GM18907 (cell line): ENCODE results near the gene SUGT1.
"Not testable (repeated sequence)": the region's sequence is repeated elsewhere in the genome, so short reads cannot be mapped to it uniquely, and the experiment has no call there.

Experiments used
- ATAC-seq: cut with Tn5 transposase; IDR thresholded peaks from one replicate; pipeline ENCODE4 v1.9.1; 2021; ENCODE audit warnings: mild to moderate bottlenecking, moderate library complexity; ENCODE audit not compliant: unreplicated experiment

Gene SUGT1

DNA sequence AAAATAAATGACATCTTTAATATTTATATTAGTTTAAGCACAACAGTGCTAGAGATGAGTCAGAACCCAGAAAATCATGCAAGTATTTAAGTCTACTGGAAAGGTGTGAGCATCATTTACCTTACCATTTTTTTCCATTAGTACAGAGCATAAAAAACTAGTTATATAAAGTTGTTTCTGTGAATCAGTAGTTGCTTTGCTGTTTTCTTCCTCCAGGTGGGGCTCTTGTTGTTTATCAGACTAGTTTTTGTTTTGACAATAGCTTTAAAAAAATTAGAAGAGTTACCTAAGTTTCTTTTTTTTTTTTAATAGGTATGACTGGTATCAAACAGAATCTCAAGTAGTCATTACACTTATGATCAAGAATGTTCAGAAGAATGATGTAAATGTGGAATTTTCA lies 12.7 kb downstream of the SUGT1 start:
- ATAC-seq = no peak

DNA sequence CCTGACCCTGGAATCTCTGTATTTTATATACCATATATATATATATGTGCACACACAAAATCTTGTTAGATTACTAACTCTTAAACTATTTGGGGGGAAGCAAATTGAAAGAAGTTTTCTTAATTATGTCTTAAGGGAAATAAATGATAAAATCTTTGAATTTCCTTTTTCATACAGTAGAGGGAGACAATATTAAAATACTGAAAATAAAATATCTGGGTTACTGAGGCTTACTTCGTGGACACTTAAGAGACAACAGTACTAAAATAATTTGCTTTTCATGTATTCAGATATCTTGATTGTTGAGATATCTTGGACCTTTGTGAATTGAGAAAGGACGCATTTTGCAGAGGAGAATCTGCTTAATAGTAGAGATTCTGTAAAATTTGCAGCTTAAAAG lies 17.0 kb downstream of the SUGT1 start:
- ATAC-seq = no peak

DNA sequence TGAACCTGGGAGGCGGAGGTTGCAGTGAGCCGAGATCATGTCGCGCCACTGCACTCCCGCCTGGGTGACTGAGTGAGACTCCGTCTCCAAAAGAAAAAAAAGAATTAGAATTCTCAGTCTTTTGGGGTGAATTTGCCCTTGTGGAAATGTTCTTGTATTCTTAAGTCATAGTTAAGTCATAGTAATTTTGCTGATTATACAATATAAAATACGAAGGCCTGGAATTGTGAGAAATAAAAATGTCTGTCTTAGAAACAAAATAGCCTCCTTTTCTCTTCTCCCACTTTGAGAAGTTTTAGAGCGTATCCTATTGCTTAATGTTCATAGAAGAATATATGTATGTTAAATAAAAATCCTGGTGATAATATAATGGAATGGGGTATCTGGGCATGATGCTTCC lies 18.1 kb downstream of the SUGT1 start:
- no peak for ATAC-seq

DNA sequence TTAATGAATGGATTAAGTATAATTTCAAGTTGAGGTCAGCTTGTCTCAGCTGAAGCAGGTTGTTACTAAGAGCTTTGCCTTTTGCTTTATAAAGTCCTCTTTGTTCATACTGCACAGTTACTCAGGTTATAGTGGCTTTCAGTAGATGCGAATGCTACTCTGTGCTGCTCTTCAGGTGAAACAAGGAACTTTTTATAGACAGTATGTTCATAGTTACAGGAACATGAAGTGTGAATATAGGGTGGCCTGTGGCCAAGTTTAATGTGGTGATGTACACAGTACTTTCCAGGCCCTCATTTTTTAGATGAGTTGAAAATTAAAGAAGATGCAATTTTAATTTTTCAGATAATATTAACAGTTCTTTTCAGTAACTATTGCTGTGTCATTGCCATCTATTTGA lies 20.8 kb downstream of the SUGT1 start:
- no peak for ATAC-seq

DNA sequence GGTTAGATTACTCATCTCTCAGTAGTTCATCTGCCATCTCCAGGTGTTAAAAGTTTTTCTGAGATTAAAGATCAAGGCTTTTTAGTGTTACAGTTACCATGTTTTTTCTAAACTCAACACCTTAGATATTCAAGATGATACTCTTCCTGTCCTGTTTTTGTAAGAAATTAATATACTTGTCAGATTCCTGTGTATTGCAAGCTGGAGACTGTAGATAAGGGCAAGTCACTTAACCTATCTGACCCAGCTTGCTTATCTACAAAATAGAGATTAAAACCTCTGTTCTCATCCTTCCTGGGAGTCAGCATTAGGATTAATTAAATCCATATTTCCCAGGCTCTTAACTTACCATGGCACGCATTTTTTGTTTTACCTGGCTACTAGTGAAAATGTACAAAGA lies 25.2 kb downstream of the SUGT1 start:
- ATAC-seq = no peak

DNA sequence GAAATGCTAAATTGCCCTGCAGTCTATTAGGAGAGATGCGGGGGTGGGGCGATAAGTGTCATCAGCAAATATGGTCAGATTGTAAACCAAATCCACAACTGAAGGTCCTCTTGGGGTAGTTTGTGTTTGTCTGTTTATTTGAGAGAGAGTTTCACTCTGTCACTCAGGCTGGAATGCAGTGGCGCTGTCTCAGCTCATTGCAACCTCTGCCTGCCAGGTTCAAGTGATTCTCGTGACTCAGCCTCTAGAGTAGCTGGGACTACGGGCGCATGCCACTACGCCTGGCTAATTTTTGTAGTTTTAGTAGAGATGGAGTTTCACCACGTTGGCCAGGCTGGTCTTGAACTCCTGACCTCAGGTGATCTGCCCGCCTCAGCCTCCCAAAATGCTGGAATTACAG lies 33.2 kb downstream of the SUGT1 start:
- ATAC-seq = not testable (repeated sequence)

DNA sequence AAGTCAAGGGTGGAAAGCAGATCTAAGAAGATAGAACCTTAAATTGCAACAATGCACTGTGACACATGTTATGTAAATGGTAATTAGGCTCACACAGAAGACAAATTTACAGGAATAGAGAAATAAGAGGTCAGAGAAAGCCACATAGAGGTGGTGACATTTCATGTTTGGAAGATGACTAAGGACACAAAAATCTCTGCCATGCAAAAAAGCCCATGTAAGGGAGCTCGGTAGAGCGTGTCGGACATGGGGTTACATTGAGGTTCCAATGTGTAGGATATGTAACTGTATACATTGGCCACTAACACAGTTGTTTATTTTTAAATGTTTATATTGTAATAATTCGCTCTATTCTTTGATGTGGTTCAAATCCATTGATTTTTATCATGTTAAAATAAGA lies 33.7 kb downstream of the SUGT1 start:
- no peak for ATAC-seq

DNA sequence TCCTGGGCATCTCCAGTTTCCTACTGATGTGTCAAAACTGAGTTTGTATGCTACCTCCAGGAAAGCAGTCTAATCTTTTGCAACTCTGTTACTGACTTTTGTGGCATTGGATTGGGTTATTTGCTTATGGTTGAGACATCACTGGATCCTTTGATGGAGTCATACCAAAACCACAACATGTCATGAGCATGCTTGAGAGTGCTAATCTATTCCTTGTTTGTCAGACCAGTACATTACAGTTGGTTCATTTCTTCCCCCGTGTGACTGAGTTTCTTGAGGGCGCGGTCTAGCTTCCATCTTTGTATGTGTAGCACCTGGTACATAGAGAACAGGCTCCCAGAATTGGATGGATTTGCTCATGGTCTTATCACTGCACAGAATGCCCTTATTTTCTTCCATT lies 43.2 kb downstream of the SUGT1 start:
- peak; percentile 71 for ATAC-seq

DNA sequence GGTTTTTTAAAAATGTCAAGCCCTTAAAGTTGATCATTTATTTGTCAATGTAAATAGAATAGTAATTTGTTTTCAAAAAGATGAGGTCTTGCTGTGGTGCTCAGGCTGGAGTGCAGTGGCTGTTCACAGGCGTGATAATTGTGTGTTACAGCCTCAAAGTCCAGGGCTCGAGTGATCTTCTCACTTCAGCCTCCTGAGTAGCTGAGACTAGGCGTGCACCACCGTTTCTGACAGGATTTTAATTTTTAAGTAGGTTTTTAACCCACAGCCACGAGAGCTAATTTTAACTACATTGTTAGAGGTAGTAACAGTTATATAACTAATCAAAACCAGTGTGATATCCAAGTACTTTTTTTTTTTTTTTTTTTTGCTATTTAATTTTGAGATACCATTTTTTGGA lies 43.9 kb downstream of the SUGT1 start:
- no peak for ATAC-seq

DNA sequence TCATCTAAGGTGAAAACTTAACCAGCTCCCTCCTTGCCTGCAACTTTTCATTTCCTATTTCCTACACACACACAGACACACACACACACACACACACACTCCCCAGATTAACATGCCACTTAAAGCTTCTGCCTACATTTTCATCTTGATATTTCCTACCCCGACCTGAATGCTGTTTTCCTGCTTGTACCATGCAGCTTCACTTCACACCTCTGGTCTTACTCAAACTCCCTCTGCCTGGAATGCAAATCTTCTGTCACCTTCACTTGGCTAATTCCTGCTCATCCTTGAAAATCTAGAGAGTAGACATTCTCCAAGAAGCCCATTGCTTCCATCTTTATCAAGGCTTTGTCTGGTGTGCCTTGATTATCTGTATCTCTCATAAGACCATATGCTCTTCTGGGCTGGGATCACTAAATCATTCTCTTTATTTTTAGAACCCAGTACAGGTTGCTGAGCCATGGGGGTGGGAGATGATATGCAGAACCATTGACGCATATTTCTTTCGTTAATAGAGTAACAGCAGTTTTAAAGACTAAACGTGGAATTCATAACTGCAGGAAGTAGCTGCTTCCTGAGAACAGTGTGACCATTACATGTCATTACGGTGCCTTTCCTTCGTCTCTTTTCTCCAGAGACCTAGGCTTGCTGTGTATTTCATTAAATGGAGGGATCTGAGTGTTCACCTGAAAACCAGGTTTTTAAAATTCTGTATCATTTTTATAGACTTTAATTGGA lies 49.3 kb downstream of the SUGT1 start:
- ATAC-seq = no peak

DNA sequence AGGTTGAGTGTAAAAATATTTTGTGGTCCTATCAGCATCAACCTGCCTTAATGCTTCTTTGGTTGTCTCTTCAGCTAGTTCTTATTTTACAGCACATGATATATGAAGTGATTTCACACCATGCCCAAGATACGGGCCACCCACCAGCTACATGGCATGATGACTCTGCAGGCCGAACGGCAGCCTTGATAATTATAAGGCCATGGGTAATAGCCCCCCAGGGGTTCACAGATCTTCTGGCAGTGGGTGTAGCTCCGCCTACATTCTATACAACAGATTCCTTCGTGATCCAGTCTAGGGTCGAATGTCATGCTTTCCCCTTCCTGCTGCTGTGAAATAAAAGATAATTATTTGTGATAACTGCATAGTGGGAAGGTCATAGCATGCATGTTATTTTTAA lies 50.8 kb downstream of the SUGT1 start:
- no peak for ATAC-seq

DNA sequence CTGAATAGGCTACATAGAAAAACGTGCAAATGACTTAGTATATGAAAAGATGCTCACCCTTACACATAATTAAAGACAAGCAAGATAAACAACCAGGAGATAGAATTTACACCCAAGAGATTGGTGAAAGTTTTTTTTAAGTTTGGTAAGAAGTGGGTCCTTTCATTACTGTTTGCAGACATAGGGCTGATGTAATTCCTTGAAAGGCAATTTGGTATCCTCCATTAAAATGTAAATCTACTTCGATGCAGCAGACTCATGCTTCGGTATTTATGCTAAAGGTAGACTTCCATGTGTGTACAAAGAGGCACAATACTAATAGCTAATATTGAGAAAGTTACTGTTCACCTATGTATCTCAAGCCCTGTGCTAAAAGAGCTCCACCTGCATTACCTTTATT lies 53.4 kb downstream of the SUGT1 start:
- no peak for ATAC-seq

DNA sequence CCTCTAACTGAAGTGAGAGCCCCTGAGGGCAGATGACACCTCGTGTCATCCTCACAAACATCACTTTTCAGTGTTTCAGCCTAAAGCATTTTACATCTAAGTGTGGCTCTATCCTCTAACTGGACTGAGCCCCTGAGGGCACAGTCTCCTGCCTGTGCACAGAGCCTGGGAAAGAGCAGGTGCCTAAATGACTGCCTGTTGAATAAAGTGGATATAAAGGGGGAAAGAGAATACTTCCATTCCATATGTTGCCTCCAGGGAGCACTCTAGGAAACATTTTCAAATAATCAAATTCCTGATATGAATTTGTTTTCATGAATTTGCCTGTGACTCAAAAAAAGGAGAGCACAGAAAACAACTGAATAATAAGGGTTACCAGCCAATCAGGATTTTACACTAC lies 54.7 kb downstream of the SUGT1 start:
- no peak for ATAC-seq

DNA sequence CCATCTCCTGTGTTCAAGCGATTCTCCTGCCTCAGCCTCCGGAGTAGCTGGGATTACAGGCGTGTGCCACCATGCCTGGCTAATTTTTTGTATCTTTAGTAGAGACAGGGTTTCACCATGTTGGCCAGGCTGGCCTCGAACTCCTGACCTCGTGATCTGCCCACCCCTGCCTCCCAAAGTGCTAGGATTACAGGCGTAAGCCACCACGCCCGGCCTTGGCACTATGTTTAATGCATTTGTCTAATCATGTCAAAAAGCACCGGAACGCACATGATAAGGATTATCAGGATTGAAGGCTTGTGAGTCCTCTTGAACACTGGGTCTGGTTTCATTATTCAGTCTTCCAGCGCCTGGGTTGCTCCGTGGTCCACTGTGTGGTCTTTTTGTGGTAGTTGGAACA lies 55.6 kb downstream of the SUGT1 start:
- ATAC-seq = not testable (repeated sequence)

DNA sequence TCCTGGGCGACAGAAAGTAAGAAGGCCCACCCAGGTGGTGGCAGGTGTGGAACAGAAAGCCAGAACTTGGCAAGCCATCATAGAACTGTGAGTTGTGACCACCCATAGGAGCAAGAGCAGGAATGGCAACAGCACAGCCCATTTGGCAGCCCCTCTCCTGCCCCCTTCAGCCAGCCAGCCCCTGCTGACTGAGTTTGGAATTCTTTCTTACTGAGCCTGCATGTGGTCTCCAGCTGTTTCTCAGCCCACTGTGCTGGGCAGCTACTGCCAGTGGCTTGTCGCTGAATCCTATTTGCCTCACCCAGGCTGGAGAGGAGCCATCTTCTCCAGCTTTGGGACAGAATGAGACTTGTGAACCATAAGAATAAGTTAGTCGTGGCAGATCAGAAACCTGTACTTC lies 58.6 kb downstream of the SUGT1 start:
- no peak for ATAC-seq

DNA sequence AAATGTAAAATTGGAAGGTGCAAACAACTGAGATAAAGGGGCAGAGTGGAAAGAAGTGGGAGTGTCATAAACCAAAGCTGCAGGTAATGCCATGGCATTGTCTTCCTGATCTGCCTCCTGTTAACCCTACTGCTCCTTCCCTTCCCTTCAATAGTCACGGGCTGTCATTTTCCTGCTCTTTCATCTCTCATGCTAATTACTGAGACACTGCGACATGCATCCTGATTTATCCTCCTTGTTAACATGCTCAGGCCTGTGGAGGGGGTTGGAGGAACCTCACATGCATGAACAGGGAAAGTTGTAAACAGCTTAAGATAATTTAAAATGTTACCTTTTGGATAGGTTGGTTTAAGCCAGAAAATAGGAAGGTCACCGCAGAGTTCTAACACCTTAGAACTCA lies 59.7 kb downstream of the SUGT1 start:
- no peak for ATAC-seq

DNA sequence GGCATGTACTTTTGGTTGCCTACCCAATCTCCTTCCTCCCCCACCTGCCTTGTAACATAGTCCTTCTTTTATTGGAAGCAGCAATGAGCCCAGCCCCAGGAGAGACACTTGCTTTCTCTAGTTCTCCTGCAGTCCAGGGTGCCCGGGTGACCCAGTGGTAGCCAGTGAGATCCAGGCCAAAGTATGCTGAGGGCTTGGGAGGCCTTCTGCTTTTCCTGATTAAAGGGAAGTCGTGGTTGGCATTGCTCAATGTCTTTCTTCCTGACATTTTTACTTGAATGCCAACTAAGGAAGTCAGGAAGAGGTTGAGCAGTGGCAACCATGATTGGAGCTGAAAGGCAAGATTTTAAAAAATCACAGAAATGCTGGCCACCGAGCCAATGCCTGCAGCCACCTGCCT lies 61.3 kb downstream of the SUGT1 start:
- no peak for ATAC-seq

DNA sequence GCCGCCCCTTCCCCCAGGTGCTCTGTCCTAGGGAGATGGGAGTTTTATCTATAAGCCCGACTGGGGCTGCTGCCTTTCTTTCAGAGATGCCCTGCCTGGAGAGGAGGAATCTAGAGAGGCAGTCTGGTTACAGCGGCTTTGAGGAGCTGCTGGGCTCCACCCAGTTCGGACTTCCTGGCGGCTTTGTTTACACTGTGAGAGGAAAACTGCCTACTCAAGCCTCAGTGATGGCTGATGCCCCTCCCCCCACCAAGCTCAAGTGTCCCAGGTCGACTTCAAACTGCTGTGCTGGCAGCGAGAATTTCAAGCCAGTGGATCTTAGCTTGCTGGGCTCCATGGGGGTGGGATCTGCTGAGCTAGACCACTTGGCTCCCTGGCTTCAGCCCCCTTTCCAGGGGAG lies 68.3 kb downstream of the SUGT1 start:
- not testable (repeated sequence) for ATAC-seq

DNA sequence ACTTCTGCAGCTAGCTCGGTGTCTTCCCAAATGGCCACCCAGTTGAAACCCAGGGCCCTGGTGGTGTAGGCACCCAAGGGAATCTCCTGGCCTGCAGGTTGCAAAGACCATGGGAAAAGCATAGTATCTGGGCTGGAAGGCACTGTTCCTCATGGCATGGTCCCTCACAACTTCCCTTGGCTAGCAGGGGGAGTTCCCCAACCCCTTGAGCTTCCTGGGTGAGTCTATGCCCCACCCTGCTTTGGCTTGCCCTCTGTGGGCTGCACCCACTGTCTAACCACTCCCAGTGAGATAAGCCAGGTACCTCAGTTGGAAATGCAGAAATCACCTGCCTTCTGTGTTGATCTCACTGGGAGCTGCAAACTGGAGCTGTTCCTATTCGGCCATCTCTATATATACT lies 68.7 kb downstream of the SUGT1 start:
- not testable (repeated sequence) for ATAC-seq

DNA sequence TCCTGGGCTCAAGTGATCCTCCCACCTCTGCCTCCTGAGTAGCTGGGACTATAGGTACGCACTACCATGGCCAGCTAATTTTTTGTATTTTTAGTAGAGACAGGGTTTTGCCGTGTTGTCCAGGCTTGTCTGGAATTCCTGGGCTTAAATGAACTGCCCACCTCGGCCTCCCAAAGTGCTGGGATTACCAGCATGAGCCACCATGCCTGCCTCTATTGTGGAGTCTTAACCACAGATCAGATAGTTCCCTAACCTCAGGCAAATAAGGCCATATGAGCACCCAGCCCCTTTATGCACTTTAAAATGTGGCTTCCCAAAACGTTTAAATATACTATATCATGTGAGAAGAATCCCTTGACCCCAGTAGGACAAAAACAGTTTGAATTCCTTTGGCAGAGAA lies 70.5 kb downstream of the SUGT1 start:
- ATAC-seq = no peak

DNA sequence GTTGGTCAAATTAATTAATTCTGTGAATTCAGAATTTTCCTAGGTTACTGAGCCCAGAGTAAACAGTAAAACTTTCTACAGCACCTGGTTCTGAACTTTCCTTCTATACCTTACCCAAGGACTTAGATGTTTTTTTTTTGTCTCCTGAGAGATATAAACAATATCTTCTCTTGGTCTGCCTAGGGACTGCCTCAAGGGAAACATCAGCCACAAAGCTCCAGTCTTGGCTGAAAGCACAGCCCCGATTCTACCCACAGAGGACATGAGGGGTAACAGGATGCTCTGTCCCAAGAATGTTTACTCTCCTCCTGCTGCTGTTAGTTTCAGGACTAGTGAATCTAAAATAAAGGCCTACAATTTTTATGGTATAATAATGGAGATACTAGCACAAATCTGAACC lies 72.7 kb downstream of the SUGT1 start:
- ATAC-seq = no peak

DNA sequence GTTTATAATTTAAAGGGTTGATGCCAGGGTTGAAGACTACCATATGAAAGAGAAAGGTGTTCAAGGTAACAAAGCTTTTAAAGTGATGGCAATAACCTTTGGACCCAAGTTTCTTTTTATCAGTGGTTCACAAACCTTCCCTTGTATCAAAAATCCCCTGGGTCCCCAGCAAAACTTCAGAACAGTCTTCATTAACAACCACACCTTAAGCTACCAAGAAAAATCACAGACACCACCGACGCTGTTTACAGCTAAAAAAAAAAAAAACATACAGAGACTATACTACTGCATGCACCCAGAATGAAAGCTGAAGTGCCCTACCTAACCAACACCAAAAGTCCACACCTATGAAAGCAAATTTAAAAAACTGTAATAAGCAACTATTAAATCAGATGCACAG lies 73.6 kb downstream of the SUGT1 start:
- ATAC-seq = no peak

DNA sequence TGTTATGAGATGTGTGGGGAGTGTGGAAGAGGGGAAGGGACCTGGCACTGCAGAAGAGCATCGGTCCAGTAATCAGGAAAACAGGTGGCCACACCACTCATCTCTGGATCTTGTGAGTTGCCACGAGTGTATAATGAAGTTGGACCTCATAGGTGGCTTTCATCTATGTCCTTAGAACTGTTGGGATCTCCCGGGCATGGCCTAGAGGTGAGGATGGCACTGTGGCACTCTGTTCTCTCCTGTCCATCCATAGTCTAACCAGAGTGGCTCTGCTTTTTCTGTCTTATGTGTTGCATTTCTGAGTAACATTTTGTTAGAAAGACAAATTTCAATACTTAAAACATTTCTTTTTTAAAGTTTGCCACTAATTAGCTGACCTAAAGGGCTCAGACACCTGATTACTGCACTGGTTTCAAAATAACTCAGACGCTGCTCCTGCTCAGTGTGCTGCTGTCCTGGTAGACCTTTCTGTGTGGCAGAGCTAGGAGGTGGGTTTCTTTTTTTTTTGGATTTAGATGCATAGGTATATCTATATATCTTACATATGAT lies 81.5 kb downstream of the SUGT1 start:
- ATAC-seq = no peak
